Measurements from ENCODE around the gene LTB4R. TPM values are rescaled to one million over a fixed set of nuclear protein-coding genes. Genes with fewer than 3 reads are reported as not detected.
A peak's percentile ranks its signal among the peaks of the same experiment; 100 is the strongest.

Gene LTB4R
- total RNA-seq, 6 donors from 2014 or later: 11.1 to 71.2 (median 17.7) TPM

DNA sequence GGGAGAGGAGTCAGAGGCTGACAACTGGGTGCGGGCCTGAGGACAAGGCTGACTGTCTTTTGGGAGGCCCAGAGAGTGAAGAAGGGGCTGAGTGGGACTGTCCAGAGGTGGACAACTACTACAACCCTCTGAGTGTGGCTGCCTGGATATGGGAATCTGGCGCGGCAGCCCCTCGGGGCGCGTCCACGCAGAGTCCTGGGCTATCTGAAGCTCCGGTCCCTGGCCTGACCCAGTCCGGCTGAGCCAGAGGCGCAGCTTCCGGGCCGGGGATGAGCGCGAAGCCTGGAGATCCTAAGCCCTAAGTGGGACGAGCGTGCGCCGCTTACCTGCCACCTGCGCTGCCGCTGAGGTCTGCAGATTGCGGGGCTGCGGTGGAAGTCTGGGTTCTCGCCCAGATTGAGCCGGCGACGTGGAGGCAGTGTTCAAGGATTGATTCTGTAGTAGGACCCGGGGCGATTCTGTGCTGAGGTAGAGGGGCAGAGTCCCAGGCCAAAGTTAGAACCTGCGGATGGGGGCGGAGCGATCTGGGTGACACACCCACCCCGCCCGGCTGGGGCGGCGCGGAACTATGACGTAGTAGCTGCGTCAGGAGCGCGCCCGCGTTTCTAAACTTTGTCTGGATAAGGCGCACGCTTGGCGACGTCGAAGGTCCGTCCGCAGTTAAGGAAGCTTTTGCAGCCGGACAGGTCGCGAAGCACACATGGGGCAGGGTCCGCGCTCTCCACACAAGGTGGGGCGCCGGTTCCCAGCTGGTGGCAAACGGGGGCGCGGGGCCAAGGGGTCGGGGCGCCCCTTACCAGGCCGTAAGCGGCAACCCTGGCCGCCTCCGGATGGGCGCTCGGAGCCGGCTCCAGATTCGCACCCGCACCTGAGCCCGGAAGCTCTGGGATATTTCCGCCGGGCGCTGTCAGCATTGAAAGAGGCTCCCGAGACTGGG, 11.8 kb upstream of the LTB4R start, which contains the start of the genes DHRS1 and NOP9:
Gene DHRS1, minus strand, starts transcription at position 526 of the 937 bp plus-strand sequence. CDS start 674 bp downstream, outside the sequence.
Gene NOP9, plus strand, starts transcription at position 596 of the 937 bp plus-strand sequence. Its CDS starts 105 bp downstream, at position 701.
- 1 to 8% methylated on average over 6 to 46 of the region's 75 CpGs for WGBS, 2 donors
- peaks cover 29 to 48% (median 34%) of the 10 kb centered on the region in 4 donors for H3K4me1 ChIP-seq

DNA sequence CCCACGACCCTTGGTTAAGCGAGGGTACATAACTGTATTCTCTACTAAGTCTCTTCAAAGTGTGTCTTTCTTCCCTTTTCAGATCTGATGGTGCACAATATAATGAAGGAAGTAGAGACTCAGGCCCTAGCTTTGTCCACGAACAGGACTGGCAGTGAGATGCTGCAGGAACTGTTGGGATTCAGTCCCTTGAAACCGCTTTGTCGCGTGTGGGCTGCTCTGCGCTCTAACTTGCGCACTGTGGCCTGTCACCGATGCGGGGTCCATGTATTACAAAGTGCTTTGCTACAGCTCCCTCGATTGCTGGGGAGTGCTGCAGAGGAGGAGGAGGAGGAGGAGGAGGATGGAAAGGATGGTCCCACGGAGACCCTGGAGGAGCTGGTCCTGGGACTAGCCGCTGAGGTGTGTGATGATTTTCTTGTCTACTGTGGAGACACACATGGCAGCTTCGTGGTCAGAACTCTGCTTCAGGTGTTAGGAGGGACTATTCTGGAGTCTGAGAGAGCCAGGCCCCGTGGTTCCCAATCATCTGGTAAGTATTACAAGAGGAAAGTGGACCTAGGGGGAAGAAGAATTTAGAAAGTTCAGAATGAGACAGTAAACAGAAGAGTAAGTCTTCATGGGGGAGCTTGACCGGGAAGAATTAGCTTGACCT, 10.8 kb upstream of the LTB4R start:
- Histone ChIP-seq H3K4me3 (peak overlapping the region; percentile 68 to 95 (median 79)), H3K36me3 (peaks cover 23 to 54% (median 45%) of the 10 kb centered on the region in 4 donors), H3K27me3 (no peaks in the 10 kb centered on the region), H3K9me3 (no peaks in the 10 kb centered on the region), H3K27ac (peak overlapping the region; percentile 77 to 92 (median 90)), H3K4me1 (peaks cover 29 to 48% (median 34%) of the 10 kb centered on the region in 4 donors)
- TF ChIP-seq EP300 (IDR thresholded peaks at IDR 0.05): no peak
- WGBS, 2 donors: 26 to 33% methylated on average over 16 of the region's 16 CpGs
- ATAC-seq (ENCODE audit: low FRiP score in 2 of 2) (no peak), DNase-seq (no peak)

More for the DNA sequence above, 11.8 kb upstream of the LTB4R start, which contains the start of the genes DHRS1 and NOP9:
- no peaks in the 10 kb centered on the region for H3K9me3 ChIP-seq
- peak within 1 kb of the TSS; percentile 68 to 95 (median 79) for H3K4me3 ChIP-seq
- H3K27me3 ChIP-seq: no peaks in the 10 kb centered on the region
- TF ChIP-seq, protein P1, sequence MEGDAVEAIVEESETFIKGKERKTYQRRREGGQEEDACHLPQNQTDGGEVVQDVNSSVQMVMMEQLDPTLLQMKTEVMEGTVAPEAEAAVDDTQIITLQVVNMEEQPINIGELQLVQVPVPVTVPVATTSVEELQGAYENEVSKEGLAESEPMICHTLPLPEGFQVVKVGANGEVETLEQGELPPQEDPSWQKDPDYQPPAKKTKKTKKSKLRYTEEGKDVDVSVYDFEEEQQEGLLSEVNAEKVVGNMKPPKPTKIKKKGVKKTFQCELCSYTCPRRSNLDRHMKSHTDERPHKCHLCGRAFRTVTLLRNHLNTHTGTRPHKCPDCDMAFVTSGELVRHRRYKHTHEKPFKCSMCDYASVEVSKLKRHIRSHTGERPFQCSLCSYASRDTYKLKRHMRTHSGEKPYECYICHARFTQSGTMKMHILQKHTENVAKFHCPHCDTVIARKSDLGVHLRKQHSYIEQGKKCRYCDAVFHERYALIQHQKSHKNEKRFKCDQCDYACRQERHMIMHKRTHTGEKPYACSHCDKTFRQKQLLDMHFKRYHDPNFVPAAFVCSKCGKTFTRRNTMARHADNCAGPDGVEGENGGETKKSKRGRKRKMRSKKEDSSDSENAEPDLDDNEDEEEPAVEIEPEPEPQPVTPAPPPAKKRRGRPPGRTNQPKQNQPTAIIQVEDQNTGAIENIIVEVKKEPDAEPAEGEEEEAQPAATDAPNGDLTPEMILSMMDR (IDR thresholded peaks at IDR 0.05): peak in 1 of 6 experiments; percentile 9
- TF ChIP-seq EP300 (IDR thresholded peaks at IDR 0.05) (peak in 1 of 4 donors; percentile 30), POLR2A (IDR thresholded peaks at IDR 0.05) (peak in 3 of 4 donors; percentile 23 to 75 (median 72)), POLR2AphosphoS5 (IDR thresholded peaks at IDR 0.05) (peak; percentile 92 to 94)
- peaks cover 17 to 53% (median 40%) of the 10 kb centered on the region in 4 donors for H3K36me3 ChIP-seq
- DNase-seq (peak; percentile 93 to 99), ATAC-seq (ENCODE audit: low FRiP score in 2 of 2) (peak; percentile 94 to 95)
- peak within 1 kb of the TSS; percentile 77 to 92 (median 90) for H3K27ac ChIP-seq

DNA sequence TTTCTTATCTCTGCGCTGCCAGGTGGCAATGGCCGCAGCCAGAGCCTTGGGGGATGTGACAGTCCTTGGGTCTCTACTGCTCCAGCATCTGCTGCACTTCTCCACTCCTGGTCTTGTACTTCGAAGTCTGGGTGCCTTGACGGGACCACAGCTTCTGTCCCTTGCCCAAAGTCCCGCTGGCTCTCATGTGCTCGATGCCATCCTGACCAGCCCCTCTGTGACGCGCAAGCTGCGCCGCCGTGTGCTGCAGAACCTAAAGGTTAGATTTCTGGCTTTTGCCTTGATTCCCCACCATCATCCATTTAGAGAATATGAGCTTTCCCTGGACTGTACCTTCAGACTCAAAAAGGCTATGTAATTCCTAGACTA, 7.3 kb upstream of the LTB4R start:
- no peak for TF ChIP-seq POLR2A (IDR thresholded peaks at IDR 0.05)
- TF ChIP-seq, protein P1 (IDR thresholded peaks at IDR 0.05): no peak
- TF ChIP-seq EP300 (IDR thresholded peaks at IDR 0.05): no peak
- TF ChIP-seq POLR2AphosphoS5 (IDR thresholded peaks at IDR 0.05): no peak

DNA sequence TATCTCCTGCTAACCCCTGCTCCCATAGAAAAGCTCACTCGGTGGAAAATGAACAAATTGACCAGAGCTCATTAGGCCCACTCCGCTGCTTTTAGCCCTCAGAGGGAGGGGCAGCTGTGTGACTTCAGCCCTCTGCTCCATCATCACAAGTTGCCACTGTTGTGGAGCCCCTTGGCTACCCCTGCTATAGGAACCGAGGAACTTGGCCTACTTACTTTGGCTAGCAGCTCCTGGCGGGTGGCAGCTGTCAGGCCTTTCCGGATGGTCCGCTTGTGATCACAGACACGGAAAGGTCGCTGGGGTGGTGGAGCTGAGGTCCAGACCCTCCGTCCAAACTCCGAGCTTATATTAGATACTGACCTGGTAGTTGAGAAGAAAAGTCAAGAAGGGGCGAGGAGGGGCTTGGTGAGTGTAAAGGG, 4.1 kb upstream of the LTB4R start:
- Histone ChIP-seq H3K4me3 (no peak overlapping the region), H3K27ac (no peak overlapping the region)
- 79 to 86% methylated on average over 11 of the region's 11 CpGs for WGBS, 2 donors

More for the DNA sequence above, 7.3 kb upstream of the LTB4R start:
- ATAC-seq (ENCODE audit: low FRiP score in 2 of 2) (no peak), DNase-seq (no peak)
- Histone ChIP-seq H3K4me1 (peaks cover 21 to 36% (median 23%) of the 10 kb centered on the region in 4 donors), H3K4me3 (no peak overlapping the region), H3K27ac (no peak overlapping the region), H3K27me3 (no peaks in the 10 kb centered on the region), H3K36me3 (peaks cover 26 to 69% (median 58%) of the 10 kb centered on the region in 4 donors), H3K9me3 (no peaks in the 10 kb centered on the region)
- 95 to 99% methylated on average over 11 of the region's 11 CpGs for WGBS, 2 donors

More for the DNA sequence above, 4.1 kb upstream of the LTB4R start:
- DNase-seq: no peak
- H3K4me1 ChIP-seq: peaks cover 33 to 45% (median 42%) of the 10 kb centered on the region in 4 donors
- no peaks in the 10 kb centered on the region for H3K27me3 ChIP-seq
- no peak for ATAC-seq (ENCODE audit: low FRiP score in 2 of 2)
- no peak for TF ChIP-seq POLR2AphosphoS5 (IDR thresholded peaks at IDR 0.05)
- TF ChIP-seq, protein P1 (IDR thresholded peaks at IDR 0.05): no peak
- TF ChIP-seq EP300 (IDR thresholded peaks at IDR 0.05): no peak
- no peak for TF ChIP-seq POLR2A (IDR thresholded peaks at IDR 0.05)
- peaks cover 23 to 60% (median 52%) of the 10 kb centered on the region in 4 donors for H3K36me3 ChIP-seq
- no peaks in the 10 kb centered on the region for H3K9me3 ChIP-seq

Data from upper lobe of left lung (tissue), 6 donors.